ENCODE data around the gene AJM1. TPM values are rescaled to one million over a fixed set of nuclear protein-coding genes. Genes with fewer than 3 reads are reported as not detected.

AJM1 gene
- total RNA-seq, 4 donors from 2014 or later, result 0.83 to 4.7 (median 2.3) TPM

DNA sequence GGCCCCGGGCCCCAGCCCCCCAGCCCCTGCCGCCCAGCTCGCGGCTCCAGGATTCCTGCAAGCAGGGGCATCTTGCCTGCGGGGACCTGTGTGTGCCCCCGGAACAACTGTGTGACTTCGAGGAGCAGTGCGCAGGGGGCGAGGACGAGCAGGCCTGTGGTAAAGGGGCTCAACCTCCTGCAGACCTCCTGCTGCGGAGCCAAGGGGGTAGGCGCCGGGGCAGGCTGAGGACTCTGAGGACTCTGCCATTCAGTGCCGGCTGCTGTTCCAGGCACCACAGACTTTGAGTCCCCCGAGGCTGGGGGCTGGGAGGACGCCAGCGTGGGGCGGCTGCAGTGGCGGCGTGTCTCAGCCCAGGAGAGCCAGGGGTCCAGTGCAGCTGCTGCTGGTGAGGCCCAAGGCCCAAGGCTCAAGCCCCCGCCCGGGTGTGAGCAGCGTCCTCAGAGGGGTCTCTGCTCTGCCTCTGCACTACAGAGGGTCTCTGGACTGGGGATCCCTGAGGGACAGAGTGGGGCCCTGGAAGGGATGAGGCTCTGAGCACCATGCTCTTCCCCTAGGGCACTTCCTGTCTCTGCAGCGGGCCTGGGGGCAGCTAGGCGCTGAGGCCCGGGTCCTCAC, 13.3 kb downstream of the AJM1 start:
- no peak for TF ChIP-seq POLR2A (IDR thresholded peaks at IDR 0.05)
- TF ChIP-seq, protein P1, sequence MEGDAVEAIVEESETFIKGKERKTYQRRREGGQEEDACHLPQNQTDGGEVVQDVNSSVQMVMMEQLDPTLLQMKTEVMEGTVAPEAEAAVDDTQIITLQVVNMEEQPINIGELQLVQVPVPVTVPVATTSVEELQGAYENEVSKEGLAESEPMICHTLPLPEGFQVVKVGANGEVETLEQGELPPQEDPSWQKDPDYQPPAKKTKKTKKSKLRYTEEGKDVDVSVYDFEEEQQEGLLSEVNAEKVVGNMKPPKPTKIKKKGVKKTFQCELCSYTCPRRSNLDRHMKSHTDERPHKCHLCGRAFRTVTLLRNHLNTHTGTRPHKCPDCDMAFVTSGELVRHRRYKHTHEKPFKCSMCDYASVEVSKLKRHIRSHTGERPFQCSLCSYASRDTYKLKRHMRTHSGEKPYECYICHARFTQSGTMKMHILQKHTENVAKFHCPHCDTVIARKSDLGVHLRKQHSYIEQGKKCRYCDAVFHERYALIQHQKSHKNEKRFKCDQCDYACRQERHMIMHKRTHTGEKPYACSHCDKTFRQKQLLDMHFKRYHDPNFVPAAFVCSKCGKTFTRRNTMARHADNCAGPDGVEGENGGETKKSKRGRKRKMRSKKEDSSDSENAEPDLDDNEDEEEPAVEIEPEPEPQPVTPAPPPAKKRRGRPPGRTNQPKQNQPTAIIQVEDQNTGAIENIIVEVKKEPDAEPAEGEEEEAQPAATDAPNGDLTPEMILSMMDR (IDR thresholded peaks at IDR 0.05), result no peak
- H3K4me3 ChIP-seq (replicated peaks in 1 of 3), result no peak overlapping the region
- no peaks in the 10 kb centered on the region for H3K9me3 ChIP-seq
- H3K27ac ChIP-seq, result no peak overlapping the region
- H3K27me3 ChIP-seq, result no peaks in the 10 kb centered on the region
- WGBS, 2 donors, result 73 to 92% methylated on average over 6 to 7 of the region's 26 CpGs
- intact Hi-C loops (cut with DNase I), result no loop called here
- H3K4me1 ChIP-seq, result peaks cover 8 to 21% of the 10 kb centered on the region in 2 donors
- peaks cover 7 to 8% of the 10 kb centered on the region in 2 donors for H3K36me3 ChIP-seq
- no peak for DNase-seq

DNA sequence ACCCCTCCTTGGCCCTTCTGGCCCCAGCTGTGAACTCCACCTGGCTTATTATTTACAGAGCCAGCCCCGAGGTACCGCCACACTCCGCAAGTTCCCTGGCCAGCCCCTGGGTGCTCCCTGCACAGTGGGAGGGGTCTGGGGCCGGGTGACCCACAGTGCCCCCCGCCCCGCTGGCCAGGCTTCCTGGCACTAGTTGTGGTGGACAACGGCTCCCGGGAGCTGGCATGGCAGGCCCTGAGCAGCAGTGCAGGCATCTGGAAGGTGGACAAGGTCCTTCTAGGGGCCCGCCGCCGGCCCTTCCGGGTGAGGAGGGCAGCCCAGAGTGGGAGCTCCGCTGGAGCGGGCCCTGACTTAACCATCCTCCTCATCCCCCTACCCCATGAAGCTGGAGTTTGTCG, 13.8 kb downstream of the AJM1 start:
- WGBS, 2 donors, result 59% methylated on average over 5 of the region's 15 CpGs; no CpG with 5 or more reads in 1 of the 2 donors
- no peaks in the 10 kb centered on the region for H3K9me3 ChIP-seq
- intact Hi-C loops (cut with DNase I), result no loop called here
- no peak overlapping the region for H3K27ac ChIP-seq
- DNase-seq, result no peak
- no peak overlapping the region for H3K4me3 ChIP-seq (replicated peaks in 1 of 3)
- H3K36me3 ChIP-seq, result peaks cover 3 to 5% of the 10 kb centered on the region in 2 donors
- H3K27me3 ChIP-seq, result no peaks in the 10 kb centered on the region
- peaks cover 8 to 18% of the 10 kb centered on the region in 2 donors for H3K4me1 ChIP-seq
- TF ChIP-seq POLR2A (IDR thresholded peaks at IDR 0.05), result no peak
- TF ChIP-seq, protein P1 (IDR thresholded peaks at IDR 0.05), result no peak

DNA sequence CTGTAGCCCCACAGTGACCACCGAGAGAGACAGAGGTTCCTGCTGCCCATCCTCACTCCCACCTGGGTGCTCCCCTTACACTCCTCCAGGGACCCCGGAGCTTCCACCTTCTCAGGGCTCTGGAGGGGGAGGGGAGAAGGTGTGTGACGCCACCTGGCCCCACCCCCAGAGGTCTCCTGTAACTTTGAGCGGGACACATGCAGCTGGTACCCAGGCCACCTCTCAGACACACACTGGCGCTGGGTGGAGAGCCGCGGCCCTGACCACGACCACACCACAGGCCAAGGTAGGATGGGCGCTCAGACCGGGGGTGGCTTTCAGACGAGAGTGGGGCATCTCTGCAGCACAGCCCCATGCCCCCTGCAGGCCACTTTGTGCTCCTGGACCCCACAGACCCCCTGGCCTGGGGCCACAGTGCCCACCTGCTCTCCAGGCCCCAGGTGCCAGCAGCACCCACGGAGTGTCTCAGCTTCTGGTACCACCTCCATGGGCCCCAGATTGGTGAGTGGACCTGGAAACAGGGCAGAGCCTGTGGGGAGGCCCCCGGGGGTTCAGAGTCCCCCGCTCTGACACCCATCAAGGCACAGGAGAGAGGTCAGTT, 14.4 kb downstream of the AJM1 start:
- Histone ChIP-seq H3K9me3 (no peaks in the 10 kb centered on the region), H3K27ac (no peak overlapping the region), H3K4me1 (peaks cover 8 to 18% of the 10 kb centered on the region in 2 donors), H3K36me3 (peaks cover 6% of the 10 kb centered on the region in 2 donors), H3K27me3 (no peaks in the 10 kb centered on the region), H3K4me3 (replicated peaks in 1 of 3) (no peak overlapping the region)
- intact Hi-C loops (cut with DNase I), result no loop called here
- no peak for TF ChIP-seq POLR2A (IDR thresholded peaks at IDR 0.05)
- TF ChIP-seq, protein P1 (IDR thresholded peaks at IDR 0.05), result no peak
- no peak for DNase-seq
- WGBS, 2 donors, result 80 to 91% methylated on average over 9 to 11 of the region's 14 CpGs

DNA sequence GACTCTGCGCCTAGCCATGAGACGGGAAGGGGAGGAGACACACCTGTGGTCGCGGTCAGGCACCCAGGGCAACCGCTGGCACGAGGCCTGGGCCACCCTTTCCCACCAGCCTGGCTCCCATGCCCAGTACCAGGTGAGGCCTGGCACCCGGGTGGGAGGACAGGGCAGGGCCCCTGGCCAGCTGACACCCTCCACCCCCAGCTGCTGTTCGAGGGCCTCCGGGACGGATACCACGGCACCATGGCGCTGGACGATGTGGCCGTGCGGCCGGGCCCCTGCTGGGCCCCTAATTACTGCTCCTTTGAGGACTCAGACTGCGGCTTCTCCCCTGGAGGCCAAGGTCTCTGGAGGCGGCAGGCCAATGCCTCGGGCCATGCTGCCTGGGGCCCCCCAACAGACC, 14.9 kb downstream of the AJM1 start:
- Histone ChIP-seq H3K4me1 (peaks cover 8 to 18% of the 10 kb centered on the region in 2 donors), H3K27me3 (no peaks in the 10 kb centered on the region), H3K27ac (no peak overlapping the region), H3K4me3 (replicated peaks in 1 of 3) (no peak overlapping the region), H3K36me3 (peaks cover 8 to 11% of the 10 kb centered on the region in 2 donors), H3K9me3 (no peaks in the 10 kb centered on the region)
- no peak for TF ChIP-seq POLR2A (IDR thresholded peaks at IDR 0.05)
- TF ChIP-seq, protein P1 (IDR thresholded peaks at IDR 0.05), result no peak
- intact Hi-C loops (cut with DNase I), result no loop called here
- no peak for DNase-seq
- 87 to 94% methylated on average over 4 to 7 of the region's 19 CpGs for WGBS, 2 donors

Data from thyroid gland (tissue), 4 donors.